Measurements from ENCODE around the gene SPOCK1.

SPOCK1 gene

GRCh38 chr5:137344723-137345322 lies 154.3 kb downstream of the SPOCK1 start:
- Mint-ChIP-seq H3K27me3 (ENCODE audit: low read depth) (peaks cover 11% of the 10 kb centered on the region), H3K4me3 (no peak overlapping the region), H3K27ac (no peak overlapping the region), H3K9me3 (no peaks in the 10 kb centered on the region), H3K36me3 (ENCODE audit: low read depth) (no peaks in the 10 kb centered on the region), H3K4me1 (peaks cover 16% of the 10 kb centered on the region)
- TF ChIP-seq, protein P1, sequence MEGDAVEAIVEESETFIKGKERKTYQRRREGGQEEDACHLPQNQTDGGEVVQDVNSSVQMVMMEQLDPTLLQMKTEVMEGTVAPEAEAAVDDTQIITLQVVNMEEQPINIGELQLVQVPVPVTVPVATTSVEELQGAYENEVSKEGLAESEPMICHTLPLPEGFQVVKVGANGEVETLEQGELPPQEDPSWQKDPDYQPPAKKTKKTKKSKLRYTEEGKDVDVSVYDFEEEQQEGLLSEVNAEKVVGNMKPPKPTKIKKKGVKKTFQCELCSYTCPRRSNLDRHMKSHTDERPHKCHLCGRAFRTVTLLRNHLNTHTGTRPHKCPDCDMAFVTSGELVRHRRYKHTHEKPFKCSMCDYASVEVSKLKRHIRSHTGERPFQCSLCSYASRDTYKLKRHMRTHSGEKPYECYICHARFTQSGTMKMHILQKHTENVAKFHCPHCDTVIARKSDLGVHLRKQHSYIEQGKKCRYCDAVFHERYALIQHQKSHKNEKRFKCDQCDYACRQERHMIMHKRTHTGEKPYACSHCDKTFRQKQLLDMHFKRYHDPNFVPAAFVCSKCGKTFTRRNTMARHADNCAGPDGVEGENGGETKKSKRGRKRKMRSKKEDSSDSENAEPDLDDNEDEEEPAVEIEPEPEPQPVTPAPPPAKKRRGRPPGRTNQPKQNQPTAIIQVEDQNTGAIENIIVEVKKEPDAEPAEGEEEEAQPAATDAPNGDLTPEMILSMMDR (IDR thresholded peaks at IDR 0.05; ENCODE audit: unreplicated experiment in 3 of 3) = peak; percentile 71

DNA sequence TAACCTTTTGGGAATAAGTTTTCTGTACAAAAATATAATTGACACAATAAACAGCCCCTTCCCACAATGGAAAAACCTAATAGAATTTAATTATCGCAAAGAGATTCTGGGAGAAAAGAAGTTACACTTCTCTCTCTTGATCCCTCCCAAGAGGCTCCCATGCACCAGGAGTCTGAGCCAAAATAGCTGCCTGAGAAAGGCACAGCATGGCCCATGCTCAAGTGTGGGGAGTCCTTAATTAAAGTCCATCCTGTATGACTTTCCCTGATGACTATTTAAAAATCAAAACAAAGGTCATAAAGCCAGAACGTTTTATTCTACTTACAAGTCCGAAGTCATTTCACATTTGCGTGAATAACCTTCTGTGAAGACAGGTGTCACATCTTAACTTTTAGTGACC lies 155.1 kb downstream of the SPOCK1 start:
- Mint-ChIP-seq H3K27ac (no peak overlapping the region), H3K4me1 (peaks cover 16% of the 10 kb centered on the region), H3K9me3 (peaks cover 2% of the 10 kb centered on the region), H3K27me3 (ENCODE audit: low read depth) (peaks cover 13% of the 10 kb centered on the region), H3K4me3 (no peak overlapping the region), H3K36me3 (ENCODE audit: low read depth) (no peaks in the 10 kb centered on the region)
- TF ChIP-seq, protein P1 (IDR thresholded peaks at IDR 0.05; ENCODE audit: unreplicated experiment in 3 of 3) = no peak

- peaks cover 4% of the 10 kb centered on the region for H3K9me3 Mint-ChIP-seq
- H3K27me3 Mint-ChIP-seq (ENCODE audit: low read depth) = peaks cover 11% of the 10 kb centered on the region
- H3K27ac Mint-ChIP-seq = no peak overlapping the region
- peaks cover 16% of the 10 kb centered on the region for H3K4me1 Mint-ChIP-seq
- TF ChIP-seq, protein P1 (IDR thresholded peaks at IDR 0.05; ENCODE audit: unreplicated experiment in 3 of 3) = no peak
- no peaks in the 10 kb centered on the region for H3K36me3 Mint-ChIP-seq (ENCODE audit: low read depth)
- H3K4me3 Mint-ChIP-seq = no peak overlapping the region
Measured at GRCh38 chr5:137342764-137343163, 156.4 kb downstream of the SPOCK1 start.

- Mint-ChIP-seq H3K9me3 (peaks cover 4% of the 10 kb centered on the region), H3K27ac (no peak overlapping the region), H3K4me3 (no peak overlapping the region), H3K36me3 (ENCODE audit: low read depth) (no peaks in the 10 kb centered on the region), H3K4me1 (peaks cover 16% of the 10 kb centered on the region), H3K27me3 (ENCODE audit: low read depth) (peaks cover 11% of the 10 kb centered on the region)
- TF ChIP-seq, protein P1 (IDR thresholded peaks at IDR 0.05; ENCODE audit: unreplicated experiment in 3 of 3) = no peak
Measured at GRCh38 chr5:137341831-137342230, 157.3 kb downstream of the SPOCK1 start.

- Mint-ChIP-seq H3K4me1 (peaks cover 22% of the 10 kb centered on the region), H3K36me3 (ENCODE audit: low read depth) (no peaks in the 10 kb centered on the region)
Measured at GRCh38 chr5:137340881-137341280, 158.2 kb downstream of the SPOCK1 start.

More at GRCh38 chr5:137340881-137341280, 158.2 kb downstream of the SPOCK1 start:
- peaks cover 4% of the 10 kb centered on the region for H3K9me3 Mint-ChIP-seq
- H3K4me3 Mint-ChIP-seq = no peak overlapping the region
- H3K27ac Mint-ChIP-seq = no peak overlapping the region
- TF ChIP-seq, protein P1 (IDR thresholded peaks at IDR 0.05; ENCODE audit: unreplicated experiment in 3 of 3) = no peak
- peaks cover 11% of the 10 kb centered on the region for H3K27me3 Mint-ChIP-seq (ENCODE audit: low read depth)
